ENCODE measurements around the gene GAS6.

Gene GAS6

DNA sequence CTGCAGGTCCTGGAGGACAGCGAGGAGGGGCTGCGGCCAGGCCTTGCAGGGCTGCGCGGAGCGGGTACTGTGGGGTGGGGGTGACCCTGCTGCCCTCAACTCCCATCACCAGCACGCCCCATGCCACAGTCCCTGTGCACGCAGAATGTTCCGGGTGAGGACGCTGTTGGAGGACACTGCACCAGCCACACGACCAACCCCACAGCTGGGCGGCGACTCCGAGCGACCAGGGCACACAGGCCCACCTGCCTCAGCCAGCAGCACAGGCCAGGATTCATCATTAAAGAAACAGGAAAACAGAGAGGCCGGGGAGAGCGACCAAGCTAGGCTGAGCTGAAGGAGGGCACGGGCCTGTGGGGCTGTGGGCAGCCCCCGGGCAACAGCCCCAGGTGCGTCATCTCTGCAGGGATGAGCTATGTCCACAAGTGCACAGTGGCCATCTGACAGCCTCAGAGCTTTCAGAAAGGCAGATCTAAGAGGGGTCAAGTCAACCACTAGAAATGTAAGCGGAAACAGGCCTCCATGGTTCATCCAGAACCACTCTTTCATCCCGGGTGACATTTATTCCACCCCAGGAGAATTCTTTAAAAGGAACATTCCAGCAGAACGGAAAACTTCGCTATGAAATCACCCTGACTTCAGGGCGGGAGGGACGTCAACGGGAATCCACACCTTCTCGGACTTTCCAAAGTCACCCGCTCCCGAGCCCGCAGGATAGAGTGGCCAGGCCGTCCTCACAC lies 1.5 kb downstream of the GAS6 start:
- no peak overlapping the region for H2AFZ ChIP-seq (ENCODE audit: low read depth, low read length)
- H3K4me3 ChIP-seq (ENCODE audit: low read depth in 1 of 2, low read length in 2 of 2): no peak overlapping the region
- H3K9me3 ChIP-seq (ENCODE audit: insufficient read depth, low read length, severe bottlenecking): no peaks in the 10 kb centered on the region
- H3K27me3 ChIP-seq (ENCODE audit: insufficient read depth, low read length, poor library complexity): peaks cover 16% of the 10 kb centered on the region
- peaks cover 3% of the 10 kb centered on the region for H3K4me1 ChIP-seq (ENCODE audit: insufficient read depth, low read length)
- no peak overlapping the region for H3K9ac ChIP-seq (ENCODE audit: low read depth, low read length)
- no peaks in the 10 kb centered on the region for H3K36me3 ChIP-seq (ENCODE audit: insufficient read depth, low read length)
- no peaks in the 10 kb centered on the region for H4K20me1 ChIP-seq (ENCODE audit: insufficient read depth, low read length)
- TF ChIP-seq EZH2 (IDR thresholded peaks at IDR 0.05; ENCODE audit: borderline replicate concordance, low read depth, low read length, severe bottlenecking) (no peak), CTCF (IDR thresholded peaks at IDR 0.05; ENCODE audit: borderline replicate concordance, extremely low read depth, low read length, poor library complexity, severe bottlenecking) (no peak)
- ATAC-seq (ENCODE audit: insufficient read depth, low read depth): no peak
- no peak overlapping the region for H3K4me2 ChIP-seq (ENCODE audit: insufficient read depth, low read length)
- no peaks in the 10 kb centered on the region for H3K79me2 ChIP-seq (ENCODE audit: insufficient read depth, low read length)
- no peak for DNase-seq
- no peak overlapping the region for H3K27ac ChIP-seq (ENCODE audit: low read length)

- H2AFZ ChIP-seq (ENCODE audit: low read depth, low read length): no peak overlapping the region
- H3K9me3 ChIP-seq (ENCODE audit: insufficient read depth, low read length, severe bottlenecking): no peaks in the 10 kb centered on the region
- no peaks in the 10 kb centered on the region for H4K20me1 ChIP-seq (ENCODE audit: insufficient read depth, low read length)
- no peak overlapping the region for H3K27ac ChIP-seq (ENCODE audit: low read length)
- no peak for ATAC-seq (ENCODE audit: insufficient read depth, low read depth)
- DNase-seq: no peak
- no peak overlapping the region for H3K4me3 ChIP-seq (ENCODE audit: low read depth in 1 of 2, low read length in 2 of 2)
- H3K9ac ChIP-seq (ENCODE audit: low read depth, low read length): no peak overlapping the region
- peaks cover 16% of the 10 kb centered on the region for H3K27me3 ChIP-seq (ENCODE audit: insufficient read depth, low read length, poor library complexity)
- H3K79me2 ChIP-seq (ENCODE audit: insufficient read depth, low read length): no peaks in the 10 kb centered on the region
- H3K4me1 ChIP-seq (ENCODE audit: insufficient read depth, low read length): peaks cover 3% of the 10 kb centered on the region
- H3K4me2 ChIP-seq (ENCODE audit: insufficient read depth, low read length): no peak overlapping the region
- TF ChIP-seq CTCF (IDR thresholded peaks at IDR 0.05; ENCODE audit: borderline replicate concordance, extremely low read depth, low read length, poor library complexity, severe bottlenecking) (no peak), EZH2 (IDR thresholded peaks at IDR 0.05; ENCODE audit: borderline replicate concordance, low read depth, low read length, severe bottlenecking) (no peak)
- no peaks in the 10 kb centered on the region for H3K36me3 ChIP-seq (ENCODE audit: insufficient read depth, low read length)
Observed at GRCh38 chr13:113861433-113862030, 2.3 kb downstream of the GAS6 start.

DNA sequence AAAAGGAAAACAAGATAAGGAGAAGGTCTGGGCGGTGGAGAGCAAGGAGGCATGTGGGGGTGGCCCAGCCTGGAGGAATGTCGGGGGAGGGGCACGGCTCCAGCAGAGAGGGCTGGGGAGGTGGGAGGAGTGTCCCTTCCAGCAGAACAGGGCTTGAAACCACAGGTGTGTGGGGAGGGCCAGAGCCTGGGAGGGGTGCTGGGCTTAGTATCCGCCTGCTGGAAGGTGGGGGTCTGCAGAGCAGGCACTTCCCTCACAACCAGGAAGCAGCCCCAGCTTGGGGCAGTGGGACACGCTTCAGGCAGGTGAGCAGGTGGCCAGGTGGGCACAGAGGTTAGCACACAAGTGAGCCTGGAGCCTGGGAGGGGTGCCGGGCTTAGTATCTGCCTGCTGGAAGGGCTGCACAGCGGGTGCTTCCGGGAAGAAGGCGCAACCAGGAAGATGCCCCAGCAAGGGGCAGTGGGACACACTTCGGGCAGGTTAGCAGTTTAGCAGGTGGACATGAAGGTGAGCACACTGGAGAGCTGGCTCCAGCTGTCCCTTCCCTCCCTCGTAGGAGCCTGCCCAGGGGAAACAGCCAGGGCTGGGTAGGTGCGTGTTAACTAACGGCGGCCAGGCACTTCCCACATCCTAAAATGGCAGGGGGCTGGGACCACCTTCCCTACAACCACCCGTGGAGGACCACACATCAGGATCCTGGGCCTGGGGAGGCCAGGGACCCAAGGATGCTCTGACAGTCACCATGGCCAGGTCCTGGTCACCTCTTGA lies 3.0 kb downstream of the GAS6 start:
- Histone ChIP-seq H3K9me3 (ENCODE audit: insufficient read depth, low read length, severe bottlenecking) (no peaks in the 10 kb centered on the region), H3K27me3 (ENCODE audit: insufficient read depth, low read length, poor library complexity) (peaks cover 16% of the 10 kb centered on the region), H4K20me1 (ENCODE audit: insufficient read depth, low read length) (no peaks in the 10 kb centered on the region), H3K4me2 (ENCODE audit: insufficient read depth, low read length) (no peak overlapping the region), H3K4me3 (ENCODE audit: low read depth in 1 of 2, low read length in 2 of 2) (no peak overlapping the region), H3K9ac (ENCODE audit: low read depth, low read length) (no peak overlapping the region), H3K27ac (ENCODE audit: low read length) (no peak overlapping the region), H3K4me1 (ENCODE audit: insufficient read depth, low read length) (peaks cover 6% of the 10 kb centered on the region), H3K79me2 (ENCODE audit: insufficient read depth, low read length) (no peaks in the 10 kb centered on the region), H3K36me3 (ENCODE audit: insufficient read depth, low read length) (no peaks in the 10 kb centered on the region), H2AFZ (ENCODE audit: low read depth, low read length) (no peak overlapping the region)
- ATAC-seq (ENCODE audit: insufficient read depth, low read depth) (no peak), DNase-seq (no peak)
- TF ChIP-seq CTCF (IDR thresholded peaks at IDR 0.05; ENCODE audit: borderline replicate concordance, extremely low read depth, low read length, poor library complexity, severe bottlenecking) (no peak), EZH2 (IDR thresholded peaks at IDR 0.05; ENCODE audit: borderline replicate concordance, low read depth, low read length, severe bottlenecking) (no peak)

Measured in DND-41 (cell line).